Muscle of arm (tissue), 12 donors: ENCODE data around the gene ZBTB22. TPM values are rescaled to one million over a fixed set of nuclear protein-coding genes. Genes with fewer than 3 reads are reported as not detected.

Experiments used
- DNase-seq: peaks from one replicate; pipeline ENCODE4 v3.0.0-alpha.2; 2013
- polyA plus RNA-seq, 12 donors: library from polyadenylated mRNA; unstranded; fragments of 120-200 nt; gene quantifications; one replicate each; pipeline ENCODE4 v1.2.1, GENCODE V29; 2013; ENCODE audit not compliant: insufficient read length in 12 of 12

ZBTB22 gene
- polyA plus RNA-seq, 12 donors, result 10.9 to 35.6 (median 14.3) TPM; not detected in 1

DNA sequence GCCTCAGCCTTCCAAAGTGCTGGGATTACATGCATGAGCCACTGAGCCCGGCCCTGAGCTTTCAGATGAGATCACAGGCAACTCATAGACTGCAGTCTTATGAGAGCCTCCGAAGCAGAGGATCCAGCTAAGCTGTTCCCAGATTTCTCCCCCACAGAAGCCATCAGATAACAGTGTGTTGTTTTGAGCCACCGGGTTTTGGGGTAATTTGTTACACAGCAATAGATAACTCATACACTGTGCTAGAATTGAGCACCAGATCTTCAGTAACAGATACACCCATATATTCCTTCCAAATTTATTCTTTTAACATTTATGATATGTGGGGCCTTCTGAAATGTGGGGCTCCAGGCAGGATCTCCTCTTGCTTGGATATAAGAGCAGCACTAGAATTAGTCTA is 19.0 kb upstream of the ZBTB22 start:
- DNase-seq, result no peak

DNA sequence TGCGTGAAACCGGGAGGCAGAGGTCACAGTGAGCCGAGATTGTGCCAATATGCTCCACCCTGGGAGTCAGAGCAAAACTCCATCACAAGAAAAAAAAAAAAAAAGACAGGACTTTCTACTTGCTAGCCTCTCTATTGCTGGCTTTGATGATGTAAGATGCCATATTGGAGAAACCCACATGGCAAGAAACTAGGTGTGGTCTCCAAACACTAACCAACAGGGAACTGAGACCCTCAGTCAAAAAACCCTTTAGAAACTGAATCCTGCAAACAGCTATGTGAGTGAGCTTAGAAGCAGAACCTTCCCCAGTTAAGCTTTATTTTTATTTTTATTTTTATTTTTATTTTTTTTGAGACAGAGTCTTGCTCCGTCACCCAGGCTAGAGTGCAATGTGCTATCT is 18.4 kb upstream of the ZBTB22 start:
- DNase-seq, result no peak

DNA sequence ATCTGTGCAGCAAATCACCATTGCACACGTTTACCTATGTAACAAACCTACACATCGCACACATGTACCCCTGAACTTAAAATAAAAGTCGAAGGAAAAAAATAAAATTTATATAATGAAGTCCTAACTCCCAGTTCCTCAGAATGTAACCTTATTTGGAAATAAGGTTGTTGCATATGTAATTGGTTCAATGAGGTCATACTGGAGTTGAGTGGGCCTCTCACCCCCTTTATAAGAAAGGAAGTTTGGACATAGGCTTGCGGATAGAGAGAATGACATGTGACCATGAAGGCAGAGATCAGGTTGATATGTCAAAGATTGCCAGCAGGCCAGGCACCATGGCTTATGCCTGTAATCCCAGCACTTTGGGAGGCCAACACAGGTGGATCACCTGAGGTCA is 16.1 kb upstream of the ZBTB22 start:
- no peak for DNase-seq

DNA sequence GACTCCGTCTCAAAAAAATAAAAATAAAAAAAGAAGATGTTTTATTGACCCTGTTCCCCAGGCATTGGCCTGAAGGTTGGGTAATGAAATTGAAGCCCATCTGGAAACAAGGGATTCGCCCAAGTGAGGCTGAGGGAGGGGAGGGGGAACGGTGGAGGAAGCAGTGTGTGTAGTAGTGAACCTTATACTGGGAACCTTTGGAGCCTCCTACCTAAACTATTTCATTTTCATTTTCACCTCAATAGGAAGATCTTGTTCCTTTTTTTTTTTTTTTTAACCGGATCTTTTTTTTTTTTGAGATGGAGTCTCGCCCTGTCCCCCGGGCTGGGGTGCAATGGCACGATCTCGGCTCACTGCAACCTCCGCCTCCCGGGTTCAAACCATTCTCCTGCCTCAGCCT is 13.2 kb upstream of the ZBTB22 start:
- no peak for DNase-seq

DNA sequence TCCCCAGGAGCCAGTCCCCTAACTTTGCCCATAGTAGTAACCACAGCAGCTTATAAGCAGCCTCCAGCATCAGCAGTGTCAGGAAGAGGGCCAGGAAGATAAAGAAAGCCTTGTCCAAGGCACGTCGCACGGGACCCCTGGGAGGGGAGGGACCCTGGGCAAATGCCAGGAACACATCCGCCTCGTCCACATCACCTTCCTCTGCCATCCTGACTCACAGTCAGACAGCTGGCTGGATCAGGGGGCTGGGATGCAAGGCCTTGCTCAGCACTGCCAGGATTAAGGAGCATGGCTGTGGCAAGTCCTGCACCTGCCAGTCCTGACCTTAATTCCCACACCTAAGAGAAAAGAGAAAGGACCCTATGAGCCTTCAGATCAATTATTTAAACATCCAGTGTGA is 11.5 kb upstream of the ZBTB22 start:
- DNase-seq, result no peak

DNA sequence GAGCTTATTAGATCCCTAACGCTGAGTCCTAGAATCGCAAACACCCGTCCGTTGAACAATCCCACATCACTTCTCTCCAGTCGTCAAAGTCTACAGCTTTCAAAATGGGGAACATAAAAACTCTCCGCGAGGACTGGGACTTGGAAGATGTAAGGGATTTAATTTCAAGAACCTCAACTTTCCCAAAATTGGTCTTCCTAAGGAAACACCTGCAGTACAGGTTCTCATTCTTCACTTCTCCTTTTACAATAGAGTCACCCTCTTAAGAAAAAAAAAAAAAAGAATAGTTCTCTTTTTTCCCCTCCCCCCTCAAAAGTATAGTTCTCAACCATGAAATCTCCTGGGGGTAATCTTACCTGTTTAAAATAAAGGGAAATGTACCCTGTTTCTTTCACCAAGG is 6.6 kb upstream of the ZBTB22 start:
- no peak for DNase-seq

DNA sequence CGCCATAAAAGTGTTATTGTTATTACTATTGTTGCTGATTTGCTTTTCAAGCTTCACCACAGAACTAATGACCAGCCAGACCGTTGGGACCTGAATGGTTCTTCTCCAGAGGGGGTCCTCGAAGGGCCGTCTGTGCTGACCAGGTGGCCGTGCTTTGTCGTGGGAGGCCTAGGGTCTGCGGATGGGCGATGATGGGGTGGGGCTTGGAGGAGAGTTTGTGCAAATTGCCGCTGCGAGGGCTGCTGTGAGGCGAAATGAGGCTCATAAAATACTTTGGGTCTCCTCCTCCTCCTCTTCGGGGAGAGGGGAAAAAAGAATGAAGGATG is 6.0 kb upstream of the ZBTB22 start:
- no peak for DNase-seq

DNA sequence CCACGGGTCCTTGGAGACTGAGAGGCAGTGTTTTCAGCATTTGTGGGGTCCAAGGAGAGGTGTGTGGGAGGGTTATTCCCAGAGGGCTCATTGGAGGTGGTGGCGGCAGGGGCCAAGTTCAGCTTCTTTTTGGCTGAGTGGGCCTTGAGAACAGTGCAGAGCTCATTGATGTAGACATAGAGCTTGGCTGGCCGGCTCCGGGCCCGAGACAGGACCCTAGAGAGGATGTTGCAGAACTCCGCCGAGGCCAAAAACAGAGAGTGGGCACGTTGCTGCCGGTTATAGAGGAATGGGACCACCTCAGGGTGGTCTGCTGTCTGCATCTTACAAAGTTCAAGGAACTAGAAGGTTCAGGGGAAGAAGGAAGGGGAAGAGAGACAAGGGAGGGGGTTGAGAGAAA is 3.7 kb upstream of the ZBTB22 start:
- DNase-seq, result no peak

DNA sequence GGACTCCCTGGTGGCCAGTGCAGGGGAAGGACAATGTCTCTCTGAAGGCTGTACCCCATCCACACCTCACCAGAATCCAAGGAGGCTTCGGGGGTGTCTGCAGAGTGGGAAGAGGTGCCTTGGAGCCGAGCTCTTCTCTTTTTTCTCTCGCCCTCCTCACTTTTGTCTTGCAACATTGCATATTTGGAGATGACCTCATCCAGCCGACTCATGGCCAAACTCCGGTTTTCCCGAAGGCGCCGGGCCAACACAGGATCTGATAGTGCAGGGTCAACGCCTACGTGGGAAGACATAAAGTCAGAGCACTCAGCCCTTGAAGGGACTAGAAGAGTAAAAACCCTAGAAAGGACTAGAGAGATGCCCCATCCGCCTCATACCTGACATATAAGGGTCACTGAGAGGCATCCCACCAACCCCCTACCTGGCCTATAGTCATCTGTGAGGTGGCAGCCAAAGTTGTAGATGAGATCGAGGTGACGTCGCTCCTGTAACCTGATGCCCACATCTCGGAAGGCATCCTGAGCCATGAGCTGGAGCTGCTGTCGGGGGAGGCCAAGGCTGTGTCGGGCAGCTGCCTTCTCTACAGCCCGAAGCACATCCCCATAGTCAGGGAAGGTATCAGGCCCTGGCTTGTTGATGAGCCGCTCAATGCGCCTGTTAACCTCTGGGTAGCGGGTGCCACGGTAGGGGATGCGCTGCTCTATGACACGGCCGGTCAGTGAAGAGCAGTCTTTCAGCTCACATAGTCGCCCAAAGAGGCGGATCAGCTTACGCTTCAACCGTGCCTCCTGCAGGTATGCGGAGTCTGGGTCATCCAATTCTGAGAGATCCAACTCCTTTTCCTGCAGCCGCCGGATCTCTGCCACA is 3.0 kb upstream of the ZBTB22 start:
- DNase-seq, result no peak

DNA sequence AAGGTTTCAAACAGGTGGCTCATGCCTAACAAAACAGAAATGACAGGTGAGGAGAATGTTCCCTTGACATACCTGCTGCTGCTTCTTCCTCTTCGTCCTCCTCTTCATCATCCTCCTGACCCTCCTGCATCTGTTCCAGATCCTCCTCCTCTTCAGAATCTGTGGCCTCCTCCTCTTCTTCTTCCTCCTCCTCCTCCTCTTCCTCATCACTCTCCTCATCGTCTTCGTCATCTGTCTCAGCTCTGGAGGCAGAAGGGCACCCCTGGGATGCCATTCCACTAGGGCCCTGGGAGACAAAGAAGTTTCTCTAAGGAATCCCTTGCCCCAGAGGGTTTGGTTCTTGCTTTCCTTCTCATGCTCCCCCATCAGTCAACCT is 2.4 kb upstream of the ZBTB22 start:
- DNase-seq, result no peak

DNA sequence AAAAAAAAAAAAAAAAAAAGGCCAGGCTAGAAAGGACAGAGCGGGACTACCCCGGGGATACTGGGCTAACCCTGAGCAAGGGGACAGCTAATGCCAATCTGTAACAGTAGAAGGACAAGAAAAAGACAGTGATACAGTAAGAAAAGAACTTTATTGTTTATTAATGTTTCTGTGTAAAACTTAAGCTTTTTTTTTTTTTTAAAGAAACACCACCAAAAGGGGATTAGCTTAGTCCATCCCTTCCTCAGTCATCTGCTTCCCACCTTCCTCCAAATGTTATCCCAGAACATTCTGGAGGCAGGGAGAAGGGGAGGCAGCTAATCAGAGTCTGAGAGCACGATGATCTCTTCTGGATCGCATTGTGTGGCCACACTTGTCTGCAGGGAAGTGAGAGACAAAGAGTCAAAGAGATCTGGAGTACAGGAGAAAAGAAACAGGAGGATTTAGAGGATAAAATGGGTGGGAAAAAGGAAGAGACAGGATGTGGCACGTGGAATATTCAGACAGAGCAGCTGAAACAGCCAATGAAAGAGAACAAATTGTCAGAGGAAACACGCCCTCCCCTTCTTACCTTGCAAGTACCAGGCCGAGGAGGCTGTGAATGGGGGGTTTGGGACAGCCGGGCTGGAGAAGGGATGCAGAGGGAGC is 1.0 kb upstream of the ZBTB22 start:
- no peak for DNase-seq

DNA sequence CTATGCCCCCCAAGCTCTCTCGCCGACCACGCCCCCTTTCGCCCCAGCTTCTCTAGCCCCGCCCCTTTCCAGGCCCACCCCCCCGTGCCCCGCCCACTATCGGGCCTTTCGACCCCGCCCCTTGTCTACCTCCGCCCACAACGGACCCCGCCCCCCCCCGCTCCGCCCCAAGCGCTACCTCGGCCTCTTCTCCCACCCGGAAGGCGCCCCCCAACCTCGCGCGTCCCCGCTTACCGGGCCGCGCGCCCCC is 200 bp downstream of the ZBTB22 start:
- DNase-seq, result peak; percentile 45

DNA sequence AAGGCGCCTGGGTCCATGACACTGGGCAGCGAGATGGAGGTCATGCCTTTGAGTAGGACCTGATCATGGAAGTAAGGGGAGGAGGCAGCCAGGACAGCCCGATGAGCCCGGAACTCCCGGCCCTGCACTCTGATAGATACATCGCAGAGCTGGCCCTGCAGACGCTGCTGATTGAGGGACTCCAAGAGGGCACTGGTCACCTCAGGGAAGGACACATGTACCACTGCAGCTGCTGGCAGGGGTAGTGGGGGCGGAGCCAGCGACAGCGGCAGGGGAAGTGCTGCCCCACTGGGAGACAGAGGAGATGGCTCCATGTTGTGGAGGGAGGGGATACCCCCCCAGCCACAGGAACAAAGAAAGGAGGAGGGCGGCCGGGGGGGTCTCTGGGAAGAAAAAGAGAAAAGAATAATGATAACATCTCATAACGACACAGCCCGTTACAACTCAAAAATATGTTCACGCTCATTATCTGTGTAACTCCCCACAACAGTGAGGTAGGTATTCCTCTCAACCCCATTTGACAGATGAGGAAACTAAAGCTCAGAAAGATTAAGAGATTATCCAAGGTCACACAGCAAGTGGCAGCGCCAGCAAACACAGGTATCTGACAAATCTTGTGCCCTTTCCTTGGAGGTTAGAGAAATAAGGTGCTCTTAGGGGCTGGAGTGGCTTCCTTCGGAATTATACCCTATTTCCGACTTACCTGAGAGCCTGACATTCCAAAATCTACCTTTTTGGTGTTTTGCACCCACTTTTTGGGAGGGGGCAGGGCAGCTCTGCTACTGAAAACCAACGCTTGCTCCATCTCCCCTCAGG is 733 bp downstream of the ZBTB22 start:
- no peak for DNase-seq

DNA sequence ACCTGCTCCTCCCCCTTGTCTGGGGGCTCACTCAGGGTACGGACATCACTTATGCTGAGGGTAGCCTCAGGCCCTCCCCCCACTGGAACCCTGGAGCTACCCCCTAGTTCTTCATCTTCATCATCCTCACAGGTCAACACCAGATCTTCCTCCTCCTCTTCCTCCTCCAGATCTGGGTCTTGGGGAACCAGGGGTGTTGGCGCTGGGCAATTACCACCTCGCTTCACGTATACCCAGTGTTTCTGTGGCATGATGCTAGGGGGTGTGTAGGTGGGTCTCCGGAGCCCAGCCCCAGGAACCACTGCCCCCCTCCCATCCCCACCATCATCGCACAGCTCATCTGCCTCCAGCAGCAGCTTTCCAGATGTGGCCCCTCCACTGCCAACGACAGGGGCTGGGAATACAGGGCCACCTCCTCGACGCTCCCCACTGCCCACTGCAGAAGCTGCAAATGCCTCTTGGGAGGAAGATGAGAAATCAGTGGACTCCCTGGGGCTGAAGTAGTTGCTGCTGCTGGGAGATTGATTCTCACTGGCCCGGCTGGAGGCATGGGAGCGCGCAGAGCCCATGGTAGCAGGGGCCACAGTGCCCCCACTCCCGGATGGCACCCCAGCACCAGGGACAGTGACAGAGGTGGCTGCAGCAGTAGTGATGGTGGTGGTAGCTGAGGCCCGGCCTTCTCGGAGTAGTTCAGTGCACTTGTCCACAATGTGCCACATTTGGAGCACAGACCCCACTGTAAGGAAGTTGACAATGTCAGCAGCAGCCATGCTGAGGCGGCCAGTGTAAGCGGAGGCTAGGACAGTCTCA is 1.5 kb downstream of the ZBTB22 start:
- DNase-seq, result no peak

DNA sequence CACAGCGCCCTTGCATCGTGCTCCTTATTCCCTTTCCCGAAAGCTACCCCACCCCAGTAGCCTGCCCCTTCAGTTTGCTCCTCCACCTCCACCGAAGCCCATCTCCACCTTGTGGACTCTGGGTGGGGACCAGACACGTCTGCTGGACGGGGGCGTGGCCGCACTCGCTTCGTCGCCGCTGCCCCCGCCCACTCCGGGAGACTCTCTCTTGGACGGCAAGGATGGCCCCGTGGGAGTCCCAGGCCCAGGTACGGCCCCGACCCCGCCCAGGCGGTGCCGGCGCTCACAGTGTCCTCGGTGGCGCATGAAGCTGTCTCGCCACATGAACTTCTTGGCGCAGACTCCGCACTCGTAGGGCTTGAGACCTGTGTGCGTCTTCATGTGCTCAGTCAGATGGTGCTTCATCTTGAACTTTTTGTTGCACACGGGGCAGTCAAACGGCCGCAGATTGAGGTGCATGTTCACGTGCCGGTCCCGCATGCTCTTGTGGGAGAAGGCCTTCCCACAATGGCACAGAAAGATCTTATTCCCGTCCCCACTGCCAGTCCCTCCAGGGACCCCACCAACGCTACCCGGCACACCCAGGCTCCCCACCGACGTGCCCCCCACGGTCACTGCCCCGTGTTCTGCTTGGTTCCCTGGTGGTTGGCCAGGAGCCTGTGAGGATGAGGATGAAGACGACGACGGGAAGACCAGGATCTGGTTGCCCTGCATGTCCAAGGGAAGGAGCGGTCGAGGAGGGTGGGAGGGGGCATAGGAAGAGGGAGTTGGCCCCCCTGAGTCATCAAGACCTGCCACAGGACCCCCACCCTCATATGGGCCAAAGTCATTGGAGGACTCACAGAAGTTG is 2.4 kb downstream of the ZBTB22 start:
- no peak for DNase-seq

DNA sequence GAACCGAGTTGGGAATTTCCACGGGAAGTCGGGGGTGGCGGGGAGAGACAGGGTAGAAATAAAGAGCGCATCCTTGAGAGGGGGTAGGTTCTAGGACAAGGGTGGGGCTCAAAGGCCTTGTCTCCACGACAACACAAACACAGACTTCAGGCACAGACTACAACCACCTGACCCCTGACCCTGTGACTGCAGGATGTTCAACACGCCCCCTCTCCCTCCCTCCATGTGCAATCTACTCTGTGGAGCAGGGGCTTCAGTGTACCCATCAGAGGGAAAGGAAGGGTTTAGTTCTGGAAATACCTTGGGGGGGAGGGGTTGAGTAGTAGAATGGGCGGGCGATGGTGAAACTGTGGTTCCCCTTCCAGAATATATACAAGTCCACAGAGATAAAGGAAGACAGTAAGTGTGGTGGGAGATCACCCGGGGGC is 3.0 kb downstream of the ZBTB22 start:
- DNase-seq, result peak; percentile 78

DNA sequence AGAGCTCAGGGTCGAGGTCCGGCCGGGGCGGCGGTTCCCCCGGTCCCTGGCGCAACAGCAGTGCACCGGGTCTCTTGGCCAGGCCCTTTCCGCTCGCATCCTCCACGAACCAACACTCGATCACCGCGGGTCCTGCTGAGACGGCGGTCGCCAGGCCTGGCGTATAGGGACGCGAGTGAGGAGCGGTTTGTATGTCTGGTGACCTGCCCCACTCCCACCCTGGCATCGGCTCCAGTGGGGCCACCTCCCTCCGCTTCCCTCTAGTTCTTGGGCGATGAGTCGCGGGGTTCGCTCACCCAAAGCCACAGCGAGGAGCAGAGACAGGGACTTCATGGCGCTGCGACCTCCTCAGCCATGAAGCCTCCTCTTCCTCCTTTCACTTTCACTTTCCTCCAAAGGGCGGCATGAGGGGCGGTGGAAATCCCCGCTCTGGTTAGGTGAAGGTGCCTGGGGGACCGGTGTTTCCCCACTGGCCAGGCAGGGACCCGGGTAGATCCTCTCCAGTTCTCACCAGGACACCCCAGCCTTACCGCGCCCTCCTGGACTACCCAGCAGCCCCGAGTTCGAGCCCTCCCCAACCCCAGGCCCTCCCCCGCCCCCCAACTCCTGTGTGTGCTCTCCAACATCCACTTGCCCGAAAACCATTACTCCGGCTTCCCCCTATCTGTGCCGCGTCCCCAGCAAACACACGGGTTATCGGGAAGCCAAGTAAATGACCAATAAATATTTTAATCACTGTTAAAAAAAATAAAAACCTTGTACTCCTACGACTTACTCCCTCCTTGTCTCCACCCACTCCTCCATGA is 3.6 kb downstream of the ZBTB22 start, which contains the start of gene TAPBP:
Gene TAPBP (minus strand): TSS at position 370 of the 806 bp plus-strand sequence. CDS start 37 bp downstream, at position 333.
- peak; percentile 75 for DNase-seq

DNA sequence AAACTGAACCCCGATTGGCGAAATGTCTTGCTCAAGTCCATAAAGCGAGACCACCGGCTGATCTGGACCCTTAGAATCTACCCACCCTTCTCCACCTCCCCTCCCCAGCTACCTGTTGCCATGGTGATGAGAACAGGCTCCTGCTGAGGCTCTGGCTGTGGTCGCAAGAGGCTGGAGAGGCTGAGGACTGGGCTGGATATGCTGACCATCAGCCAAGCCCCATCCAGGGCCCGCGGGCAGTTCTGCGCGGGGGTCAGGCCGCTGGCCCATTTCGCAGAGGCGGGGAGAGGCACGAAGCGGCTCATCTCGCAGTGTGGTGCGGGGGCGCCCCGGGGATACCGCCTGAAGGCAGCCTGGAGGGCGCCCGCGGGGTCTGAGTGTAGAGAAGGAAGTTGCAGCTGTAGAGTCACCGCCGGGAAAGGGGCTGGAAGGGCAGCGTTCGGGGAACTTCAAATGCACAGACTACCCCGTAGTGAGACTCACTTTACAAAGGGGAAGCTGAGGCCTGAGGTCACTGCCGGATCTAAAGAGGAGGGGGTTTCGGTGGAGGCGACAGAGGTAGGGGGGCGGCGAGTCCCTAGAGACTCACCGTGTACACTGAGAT is 4.3 kb downstream of the ZBTB22 start:
- DNase-seq, result peak; percentile 51

DNA sequence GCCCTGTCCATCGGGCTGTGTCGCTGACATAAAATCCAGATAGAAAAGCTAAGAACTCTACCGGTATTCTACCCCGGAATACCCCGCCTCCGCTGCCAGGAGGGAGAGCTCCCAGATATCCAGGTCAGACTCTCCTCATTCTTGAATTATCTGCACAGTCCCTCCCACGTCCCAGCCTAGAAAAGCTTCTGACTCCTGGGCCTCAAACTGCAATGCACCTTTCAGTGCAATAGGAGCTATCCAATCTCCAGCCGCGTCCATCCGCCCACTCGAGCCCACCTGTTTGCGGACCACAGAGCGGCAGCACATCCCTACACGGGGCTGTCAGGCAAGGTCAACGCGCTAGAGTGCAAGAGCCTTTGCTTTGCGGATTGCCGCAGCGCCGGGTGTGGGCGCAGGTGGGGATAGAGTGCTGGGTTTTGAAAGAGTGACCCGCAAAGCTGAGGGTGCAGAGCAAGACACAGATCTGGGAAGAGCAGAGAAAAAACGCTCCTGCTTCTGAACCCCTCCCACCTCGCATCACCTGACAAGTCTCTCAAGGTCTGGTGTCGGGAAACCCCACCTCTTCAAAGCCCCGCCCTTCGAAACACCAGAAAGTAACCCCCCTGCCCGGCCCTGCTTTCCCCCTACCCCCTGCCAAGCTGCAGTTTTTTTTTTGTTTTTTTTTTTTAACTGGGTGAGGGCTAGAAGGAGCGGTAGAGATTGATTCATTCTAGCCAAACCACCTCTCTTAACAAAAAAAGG is 5.0 kb downstream of the ZBTB22 start:
- DNase-seq, result no peak
